HepG2 (cell line): ENCODE measurements around the gene TEAD1.

ENCODE experiments used
- MEIS2 ChIP-seq: sonication (generic); formaldehyde crosslinking; IDR thresholded peaks from 2 replicates; pipeline ENCODE4 v1.9.0; 2021; ENCODE audit warnings: mild to moderate bottlenecking, missing genetic modification reagents
- MXI1 ChIP-seq: IDR thresholded peaks from 3 replicates; pipeline ENCODE4 v1.6.1; 2012; ENCODE audit warnings: low read depth, low read length, inconsistent platforms, borderline replicate concordance
- RBFOX2 ChIP-seq: fragments of 200-400 bp; formaldehyde crosslinking; IDR thresholded peaks from 2 replicates; pipeline ENCODE4 v1.6.1; 2017; ENCODE audit warnings: low read depth, mild to moderate bottlenecking, low read length
- SRF ChIP-seq: IDR thresholded peaks from 2 replicates; pipeline ENCODE4 v1.6.1; 2011; ENCODE audit warnings: mild to moderate bottlenecking, low read depth, low read length, moderate library complexity
- THAP9 ChIP-seq: sonication (generic); formaldehyde crosslinking; IDR thresholded peaks from 2 replicates; pipeline ENCODE4; 2020; ENCODE audit warnings: missing genetic modification reagents, mild to moderate bottlenecking, borderline replicate concordance
- ZNF205 ChIP-seq: IDR thresholded peaks from 2 replicates; pipeline ENCODE4 v1.6.1; 2018; ENCODE audit warnings: missing biosample characterization, missing genetic modification reagents
- ZNF274 ChIP-seq: sonication (generic); formaldehyde crosslinking; IDR thresholded peaks from 2 replicates; pipeline ENCODE4 v1.5.1; 2020; ENCODE audit warnings: mild to moderate bottlenecking, missing genetic modification reagents
- ZNF296 ChIP-seq: sonication (generic); formaldehyde crosslinking; conservative IDR thresholded peaks from 2 replicates; pipeline ENCODE4 v1.5.0; 2020; ENCODE audit warnings: mild to moderate bottlenecking, missing genetic modification reagents
- ZNF441 ChIP-seq: sonication (generic); formaldehyde crosslinking; IDR thresholded peaks from 2 replicates; pipeline ENCODE4 v1.7.0; 2021; ENCODE audit warnings: missing genetic modification reagents, borderline replicate concordance
- ZZZ3 ChIP-seq: sonication (generic); formaldehyde crosslinking; IDR thresholded peaks from 2 replicates; pipeline ENCODE4 v1.4.0; 2020; ENCODE audit warnings: missing genetic modification reagents, mild to moderate bottlenecking, borderline replicate concordance
- TF ChIP-seq, protein P1 (sequence below), 2 experiments: sonication (generic) in 1 of 2; formaldehyde crosslinking in 1 of 2; IDR thresholded peaks; 2 replicates each; pipeline versions ENCODE4 v1.4.0 to v1.6.1; 2018 to 2020; ENCODE audit warnings: missing genetic modification reagents in 2 of 2, borderline replicate concordance in 1 of 2, low read depth in 1 of 2, mild to moderate bottlenecking in 1 of 2, missing biosample characterization in 1 of 2
- TF ChIP-seq, protein P2 (sequence below), 2 experiments: sonication (generic) in 1 of 2; formaldehyde crosslinking in 1 of 2; IDR thresholded peaks; 2 replicates each; pipeline versions ENCODE4 v1.5.1 to v1.6.1; 2011 to 2020; ENCODE audit warnings: borderline replicate concordance in 1 of 2, low read depth in 1 of 2, low read length in 1 of 2, mild to moderate bottlenecking in 1 of 2, missing genetic modification reagents in 1 of 2, moderate library complexity in 1 of 2
- TF ChIP-seq, protein P3 (sequence below): conservative IDR thresholded peaks from 2 replicates; pipeline ENCODE4 v1.6.1; 2018; ENCODE audit warnings: missing genetic modification reagents

- TF ChIP-seq RBFOX2 = no peak
- no peak for TF ChIP-seq ZNF441
- TF ChIP-seq, protein P1, sequence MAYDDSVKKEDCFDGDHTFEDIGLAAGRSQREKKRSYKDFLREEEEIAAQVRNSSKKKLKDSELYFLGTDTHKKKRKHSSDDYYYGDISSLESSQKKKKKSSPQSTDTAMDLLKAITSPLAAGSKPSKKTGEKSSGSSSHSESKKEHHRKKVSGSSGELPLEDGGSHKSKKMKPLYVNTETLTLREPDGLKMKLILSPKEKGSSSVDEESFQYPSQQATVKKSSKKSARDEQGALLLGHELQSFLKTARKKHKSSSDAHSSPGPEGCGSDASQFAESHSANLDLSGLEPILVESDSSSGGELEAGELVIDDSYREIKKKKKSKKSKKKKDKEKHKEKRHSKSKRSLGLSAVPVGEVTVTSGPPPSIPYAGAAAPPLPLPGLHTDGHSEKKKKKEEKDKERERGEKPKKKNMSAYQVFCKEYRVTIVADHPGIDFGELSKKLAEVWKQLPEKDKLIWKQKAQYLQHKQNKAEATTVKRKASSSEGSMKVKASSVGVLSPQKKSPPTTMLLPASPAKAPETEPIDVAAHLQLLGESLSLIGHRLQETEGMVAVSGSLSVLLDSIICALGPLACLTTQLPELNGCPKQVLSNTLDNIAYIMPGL (CRISPR knock-in tag; IDR thresholded peaks at IDR 0.05; ENCODE audit: borderline replicate concordance in 1 of 2, low read depth in 1 of 2) = no peak
- no peak for TF ChIP-seq ZNF296 (CRISPR knock-in tag)
- TF ChIP-seq MXI1 = no peak
- TF ChIP-seq ZNF205 (CRISPR knock-in tag) = no peak
- no peak for TF ChIP-seq THAP9 (CRISPR knock-in tag)
- TF ChIP-seq, protein P2, sequence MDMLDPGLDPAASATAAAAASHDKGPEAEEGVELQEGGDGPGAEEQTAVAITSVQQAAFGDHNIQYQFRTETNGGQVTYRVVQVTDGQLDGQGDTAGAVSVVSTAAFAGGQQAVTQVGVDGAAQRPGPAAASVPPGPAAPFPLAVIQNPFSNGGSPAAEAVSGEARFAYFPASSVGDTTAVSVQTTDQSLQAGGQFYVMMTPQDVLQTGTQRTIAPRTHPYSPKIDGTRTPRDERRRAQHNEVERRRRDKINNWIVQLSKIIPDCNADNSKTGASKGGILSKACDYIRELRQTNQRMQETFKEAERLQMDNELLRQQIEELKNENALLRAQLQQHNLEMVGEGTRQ (IDR thresholded peaks at IDR 0.05; ENCODE audit: low read depth, low read length) = no peak
- TF ChIP-seq, protein P2 (CRISPR knock-in tag; IDR thresholded peaks at IDR 0.05; ENCODE audit: borderline replicate concordance) = no peak
- no peak for TF ChIP-seq SRF
- TF ChIP-seq MEIS2 (CRISPR knock-in tag) = no peak
- TF ChIP-seq, protein P3, sequence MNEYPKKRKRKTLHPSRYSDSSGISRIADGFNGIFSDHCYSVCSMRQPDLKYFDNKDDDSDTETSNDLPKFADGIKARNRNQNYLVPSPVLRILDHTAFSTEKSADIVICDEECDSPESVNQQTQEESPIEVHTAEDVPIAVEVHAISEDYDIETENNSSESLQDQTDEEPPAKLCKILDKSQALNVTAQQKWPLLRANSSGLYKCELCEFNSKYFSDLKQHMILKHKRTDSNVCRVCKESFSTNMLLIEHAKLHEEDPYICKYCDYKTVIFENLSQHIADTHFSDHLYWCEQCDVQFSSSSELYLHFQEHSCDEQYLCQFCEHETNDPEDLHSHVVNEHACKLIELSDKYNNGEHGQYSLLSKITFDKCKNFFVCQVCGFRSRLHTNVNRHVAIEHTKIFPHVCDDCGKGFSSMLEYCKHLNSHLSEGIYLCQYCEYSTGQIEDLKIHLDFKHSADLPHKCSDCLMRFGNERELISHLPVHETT (CRISPR knock-in tag) = no peak
- TF ChIP-seq ZZZ3 = no peak
- TF ChIP-seq ZNF274 (CRISPR knock-in tag) = no peak
Observed at GRCh38 chr11:12808519-12808918, 134.3 kb downstream of the TEAD1 start.
